ENCODE measurements around the gene KNOP1. TPM values are rescaled to one million over a fixed set of nuclear protein-coding genes. Genes with fewer than 3 reads are reported as not detected.
"Not testable (repeated sequence)": the region's sequence is repeated elsewhere in the genome, so short reads cannot be mapped to it uniquely, and the experiment has no call there.

KNOP1 gene
- total and polyA plus RNA-seq, 11 donors = 6.3 to 12.1 (median 8.2) TPM

DNA sequence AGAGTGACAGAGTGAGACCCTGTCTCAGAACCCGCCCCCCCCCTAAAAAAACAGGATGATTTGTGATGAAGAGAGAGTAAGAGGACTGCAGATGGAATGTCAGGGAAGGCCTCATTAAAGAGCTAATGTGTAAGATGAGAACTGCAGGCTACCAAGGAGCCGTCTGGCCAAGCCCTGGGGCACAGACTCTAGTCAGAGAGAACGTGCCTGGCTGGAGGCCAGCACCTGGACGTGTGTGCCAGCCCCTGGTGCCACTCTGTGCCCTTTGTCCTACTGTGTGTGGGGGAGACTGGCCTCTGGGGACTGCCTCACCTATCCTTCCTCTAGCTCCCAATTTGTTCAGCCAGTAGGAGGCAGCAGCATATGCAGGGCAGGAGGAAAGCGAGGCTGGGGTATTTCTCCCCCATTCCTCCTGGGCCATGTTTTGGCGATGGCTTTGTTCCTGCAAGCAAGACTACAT, 37.1 kb downstream of the KNOP1 start:
- WGBS, 4 donors = 60 to 73% (median 69%) methylated on average over 6 of the region's 6 CpGs
- intact Hi-C loops (cut with DNase I) = no loop called here
- DNase-seq = peak in 1 of 5 donors; percentile 41

DNA sequence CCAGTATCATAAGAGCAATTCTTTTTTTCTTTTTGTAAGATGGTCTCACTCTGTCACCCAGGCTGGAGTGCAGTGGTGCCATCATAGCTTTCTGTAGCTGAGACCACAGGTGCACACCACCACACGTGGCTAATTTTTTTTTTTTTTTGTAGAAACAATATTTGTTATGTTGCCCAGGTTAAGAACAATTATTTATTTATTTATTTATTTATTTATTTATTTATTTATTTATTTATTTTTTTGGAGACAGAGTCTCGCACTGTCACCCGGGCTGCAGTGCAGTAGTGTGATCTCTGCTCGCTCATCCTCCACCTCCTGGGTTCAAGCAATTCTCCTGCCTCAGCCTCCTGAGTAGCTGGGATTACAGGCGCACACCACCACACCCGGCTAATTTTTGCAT, 38.7 kb downstream of the KNOP1 start:
- 94 to 97% (median 96%) methylated on average over 6 of the region's 6 CpGs for WGBS, 4 donors
- ATAC-seq; H3K4me3 ChIP-seq; H3K27ac ChIP-seq; intact Hi-C loops (cut with DNase I); H3K9me3 ChIP-seq; DNase-seq; H3K27me3 ChIP-seq: not testable (repeated sequence)
- peaks cover 0 to 58% (median 34%) of the 10 kb centered on the region in 9 donors for H3K36me3 ChIP-seq
- peaks cover 0 to 12% (median 4%) of the 10 kb centered on the region in 12 donors for H3K4me1 ChIP-seq

More for the DNA sequence above, 37.1 kb downstream of the KNOP1 start:
- Histone ChIP-seq H3K36me3 (peaks cover 0 to 61% (median 40%) of the 10 kb centered on the region in 9 donors), H3K9me3 (peaks cover 0 to 13% (median 0%) of the 10 kb centered on the region in 12 donors), H3K27me3 (no peaks in the 10 kb centered on the region), H3K27ac (no peak overlapping the region), H3K4me1 (peaks cover 0 to 12% (median 4%) of the 10 kb centered on the region in 12 donors), H3K4me3 (no peak overlapping the region)
- ATAC-seq = peak in 2 of 4 donors; percentile 27 to 53
- TF ChIP-seq, protein P1, sequence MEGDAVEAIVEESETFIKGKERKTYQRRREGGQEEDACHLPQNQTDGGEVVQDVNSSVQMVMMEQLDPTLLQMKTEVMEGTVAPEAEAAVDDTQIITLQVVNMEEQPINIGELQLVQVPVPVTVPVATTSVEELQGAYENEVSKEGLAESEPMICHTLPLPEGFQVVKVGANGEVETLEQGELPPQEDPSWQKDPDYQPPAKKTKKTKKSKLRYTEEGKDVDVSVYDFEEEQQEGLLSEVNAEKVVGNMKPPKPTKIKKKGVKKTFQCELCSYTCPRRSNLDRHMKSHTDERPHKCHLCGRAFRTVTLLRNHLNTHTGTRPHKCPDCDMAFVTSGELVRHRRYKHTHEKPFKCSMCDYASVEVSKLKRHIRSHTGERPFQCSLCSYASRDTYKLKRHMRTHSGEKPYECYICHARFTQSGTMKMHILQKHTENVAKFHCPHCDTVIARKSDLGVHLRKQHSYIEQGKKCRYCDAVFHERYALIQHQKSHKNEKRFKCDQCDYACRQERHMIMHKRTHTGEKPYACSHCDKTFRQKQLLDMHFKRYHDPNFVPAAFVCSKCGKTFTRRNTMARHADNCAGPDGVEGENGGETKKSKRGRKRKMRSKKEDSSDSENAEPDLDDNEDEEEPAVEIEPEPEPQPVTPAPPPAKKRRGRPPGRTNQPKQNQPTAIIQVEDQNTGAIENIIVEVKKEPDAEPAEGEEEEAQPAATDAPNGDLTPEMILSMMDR (IDR thresholded peaks at IDR 0.05) = peak in 2 of 12 donors; percentile 17 to 32
- no peak for TF ChIP-seq POLR2A (IDR thresholded peaks at IDR 0.05)

DNA sequence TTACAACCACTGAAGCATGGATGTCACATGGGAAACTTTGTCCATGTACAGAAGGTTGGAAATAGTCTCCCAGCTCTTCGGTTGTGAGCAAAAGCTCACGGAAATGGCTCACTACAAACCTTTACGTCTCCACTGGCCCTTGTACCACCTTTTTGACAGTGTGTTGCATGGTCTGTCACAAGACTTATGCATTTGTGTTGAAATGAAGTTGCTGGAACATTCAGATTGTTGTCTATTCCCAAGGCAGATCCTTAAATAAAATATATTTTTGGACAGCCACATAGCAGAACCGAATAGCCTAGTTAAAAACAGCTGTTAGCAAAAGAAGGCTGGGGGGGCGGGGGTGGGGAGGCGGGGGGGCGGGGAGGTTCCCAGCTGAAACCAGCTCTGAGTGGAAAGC, 39.2 kb downstream of the KNOP1 start:
- no peak for TF ChIP-seq POLR2A (IDR thresholded peaks at IDR 0.05)
- TF ChIP-seq, protein P1 (IDR thresholded peaks at IDR 0.05) = no peak
- H3K9me3 ChIP-seq = peaks cover 0 to 3% (median 0%) of the 10 kb centered on the region in 12 donors
- 60 to 83% (median 75%) methylated on average over 7 of the region's 7 CpGs for WGBS, 4 donors
- H3K36me3 ChIP-seq = peaks cover 0 to 56% (median 30%) of the 10 kb centered on the region in 9 donors
- peaks cover 0 to 12% (median 4%) of the 10 kb centered on the region in 12 donors for H3K4me1 ChIP-seq
- H3K27ac ChIP-seq = no peak overlapping the region
- DNase-seq (no peak), ATAC-seq (peak in 1 of 4 donors; percentile 22)
- no peaks in the 10 kb centered on the region for H3K27me3 ChIP-seq
- H3K4me3 ChIP-seq = no peak overlapping the region
- intact Hi-C loops (cut with DNase I) = no loop called here

DNA sequence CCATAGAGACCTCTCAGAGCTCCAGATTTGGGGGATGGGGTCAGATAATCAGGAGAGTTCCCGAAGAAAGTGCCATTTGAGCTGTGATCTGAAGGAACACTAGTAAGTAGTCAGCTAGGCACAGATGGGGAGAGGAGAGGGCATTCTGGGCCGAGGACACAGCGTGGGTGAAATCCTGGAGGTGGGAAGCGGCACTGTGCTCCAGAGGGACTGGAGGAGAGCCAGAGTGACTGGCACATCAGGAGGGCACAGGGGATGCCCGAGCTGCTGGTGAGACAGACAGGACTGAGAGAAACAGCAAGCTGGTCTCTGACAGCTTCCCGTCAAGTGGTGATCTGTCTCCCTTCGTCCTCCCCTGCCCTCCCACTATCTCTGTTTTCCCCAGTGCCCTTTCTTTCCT, 40.6 kb downstream of the KNOP1 start:
- Histone ChIP-seq H3K27ac (peak overlapping the region in 1 of 12 donors; percentile 0), H3K9me3 (no peaks in the 10 kb centered on the region), H3K4me3 (no peak overlapping the region), H3K36me3 (peaks cover 0 to 56% (median 24%) of the 10 kb centered on the region in 9 donors), H3K27me3 (no peaks in the 10 kb centered on the region), H3K4me1 (peaks cover 0 to 12% (median 4%) of the 10 kb centered on the region in 12 donors)
- peak in 3 of 5 donors; percentile 29 to 61 (median 51) for DNase-seq
- intact Hi-C loops (cut with DNase I) = no loop called here
- TF ChIP-seq POLR2A (IDR thresholded peaks at IDR 0.05) = no peak
- TF ChIP-seq, protein P1 (IDR thresholded peaks at IDR 0.05) = no peak
- ATAC-seq = peak; percentile 63 to 87 (median 82)
- WGBS, 4 donors = 62 to 80% (median 64%) methylated on average over 7 of the region's 7 CpGs

DNA sequence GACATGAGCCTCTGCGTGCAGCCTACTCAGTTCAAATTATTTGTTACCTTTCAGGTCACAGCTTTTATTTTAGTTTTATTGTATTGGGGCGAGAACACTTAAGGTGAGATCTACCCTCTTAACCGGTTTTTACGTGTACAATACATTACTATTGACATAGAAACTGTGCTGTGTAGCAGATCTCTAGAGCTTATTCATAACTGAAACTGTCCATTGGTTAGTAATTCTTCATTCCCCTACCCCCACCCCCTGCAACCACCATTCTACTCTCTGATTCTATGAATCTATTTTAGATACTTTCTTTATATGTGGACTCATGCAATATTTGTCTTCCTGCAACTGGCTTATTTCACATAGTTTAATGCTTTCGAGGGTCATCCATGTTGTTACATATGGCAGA, 43.5 kb downstream of the KNOP1 start:
- DNase-seq (no peak), ATAC-seq (no peak)
- H3K9me3 ChIP-seq = no peaks in the 10 kb centered on the region
- intact Hi-C loops (cut with DNase I) = no loop called here
- peaks cover 0 to 8% (median 3%) of the 10 kb centered on the region in 12 donors for H3K4me1 ChIP-seq
- no peak overlapping the region for H3K27ac ChIP-seq
- 97 to 99% (median 98%) methylated on average over 5 of the region's 5 CpGs for whole genome bisulfite sequencing, 4 donors
- no peaks in the 10 kb centered on the region for H3K27me3 ChIP-seq
- no peak overlapping the region for H3K4me3 ChIP-seq
- H3K36me3 ChIP-seq = peaks cover 0 to 76% (median 34%) of the 10 kb centered on the region in 9 donors
- TF ChIP-seq, protein P1 (IDR thresholded peaks at IDR 0.05) = no peak
- no peak for TF ChIP-seq POLR2A (IDR thresholded peaks at IDR 0.05)
